Stimulated activated effector memory CD8-positive, alpha-beta T cell treated with anti-CD3 and anti-CD28 coated beads, Interleukin-12 subunit alpha, Interleukin-12 subunit beta, amount 100 ng/mL, for 72 hours (primary cell): ENCODE data around the gene UGGT1.
"Not testable (repeated sequence)": the region's sequence is repeated elsewhere in the genome, so short reads cannot be mapped to it uniquely, and the experiment has no call there.

Experiments used
- ATAC-seq: fragments of 150-1000 bp; cut with Tn5 transposase; 2 replicates; pipeline ENCODE4 v1.10.0; 2021
- DNase-seq, 2 donors: peaks; one replicate each; pipeline ENCODE4 v3.0.0; 2021 to 2022; ENCODE audit warnings: low spot score in 2 of 2
- H3K27ac Mint-ChIP-seq: one replicate; pipeline ENCODE4 v1.8.0; 2022; ENCODE audit warnings: mild to moderate bottlenecking, mixed read lengths
- H3K36me3 Mint-ChIP-seq: one replicate; pipeline ENCODE4 v1.8.0; 2022; ENCODE audit warnings: mild to moderate bottlenecking, mixed read lengths
- H3K4me1 Mint-ChIP-seq: one replicate; pipeline ENCODE4 v1.8.0; 2022; ENCODE audit warnings: mixed read lengths
- H3K4me3 Mint-ChIP-seq: one replicate; pipeline ENCODE4 v1.8.0; 2022; ENCODE audit warnings: mild to moderate bottlenecking, mixed read lengths
- H3K9me3 Mint-ChIP-seq: one replicate; pipeline ENCODE4 v1.8.0; 2022; ENCODE audit warnings: mixed read lengths

Gene UGGT1

GRCh38 chr2:128208631-128209324 is 117.8 kb downstream of the UGGT1 start:
- not testable (repeated sequence) for H3K36me3 Mint-ChIP-seq, H3K9me3 Mint-ChIP-seq, H3K27ac Mint-ChIP-seq, ATAC-seq, H3K4me3 Mint-ChIP-seq, H3K4me1 Mint-ChIP-seq, DNase-seq

DNA sequence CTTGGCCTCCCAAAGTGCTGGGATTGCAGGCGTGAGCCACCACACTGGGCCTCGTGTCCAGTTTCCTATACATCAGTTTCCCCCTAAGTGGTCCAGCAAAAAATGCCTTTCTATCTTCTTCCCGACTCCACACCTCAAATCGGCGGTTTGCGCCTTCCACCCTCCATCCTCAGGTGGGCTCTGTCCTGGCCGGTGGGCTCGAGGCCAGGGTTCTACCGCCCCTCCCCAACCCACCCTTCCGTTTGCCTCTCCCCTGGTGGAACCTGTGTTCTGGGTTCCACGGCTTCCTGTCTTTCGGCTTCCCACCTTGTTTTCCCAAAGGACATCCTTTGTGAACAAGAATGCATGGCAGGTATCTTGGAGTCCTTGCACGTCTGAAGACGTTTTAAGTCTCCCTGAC is 123.3 kb downstream of the UGGT1 start:
- ATAC-seq = no peak
- H3K27ac Mint-ChIP-seq = no peak overlapping the region
- DNase-seq = no peak
- no peaks in the 10 kb centered on the region for H3K9me3 Mint-ChIP-seq
- no peak overlapping the region for H3K4me3 Mint-ChIP-seq
- H3K36me3 Mint-ChIP-seq = no peaks in the 10 kb centered on the region
- no peaks in the 10 kb centered on the region for H3K4me1 Mint-ChIP-seq

DNA sequence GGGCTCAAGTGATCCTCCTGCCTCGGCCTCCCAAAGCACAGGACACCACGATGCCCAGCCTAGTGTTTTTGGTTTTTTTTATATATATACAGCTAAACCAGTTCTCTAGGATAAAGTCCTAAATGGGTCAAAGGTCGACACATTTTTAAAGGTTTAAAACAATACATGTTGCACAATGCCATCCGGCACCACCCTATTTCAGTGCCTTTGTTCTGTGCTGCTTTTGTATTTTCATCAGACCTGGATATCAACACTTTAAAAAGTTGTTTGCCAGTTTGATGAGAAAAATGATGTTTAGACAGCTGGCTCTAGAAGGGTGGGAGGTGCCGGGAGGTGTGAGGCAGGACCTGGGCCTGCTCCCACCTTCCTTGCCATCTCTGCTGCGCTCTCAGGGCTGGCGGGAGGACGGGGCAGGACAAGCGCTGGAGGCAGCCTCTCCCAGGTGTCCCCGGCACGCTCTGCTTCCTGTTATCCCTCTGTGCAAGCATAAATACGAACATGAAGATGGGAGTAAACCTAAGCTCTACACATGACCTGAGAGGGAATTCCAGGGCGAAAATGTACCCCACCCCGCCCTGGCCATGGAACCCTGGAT is 124.0 kb downstream of the UGGT1 start:
- Mint-ChIP-seq H3K4me1 (no peaks in the 10 kb centered on the region), H3K4me3 (no peak overlapping the region), H3K27ac (no peak overlapping the region), H3K9me3 (no peaks in the 10 kb centered on the region), H3K36me3 (no peaks in the 10 kb centered on the region)
- DNase-seq = no peak
- ATAC-seq = no peak

GRCh38 chr2:128215897-128216642 is 125.1 kb downstream of the UGGT1 start:
- no peak for DNase-seq
- no peak overlapping the region for H3K27ac Mint-ChIP-seq
- H3K9me3 Mint-ChIP-seq = no peaks in the 10 kb centered on the region
- ATAC-seq = no peak
- H3K4me3 Mint-ChIP-seq = no peak overlapping the region
- H3K36me3 Mint-ChIP-seq = no peaks in the 10 kb centered on the region
- no peaks in the 10 kb centered on the region for H3K4me1 Mint-ChIP-seq

GRCh38 chr2:128217671-128218070 is 126.7 kb downstream of the UGGT1 start:
- Mint-ChIP-seq H3K4me1 (no peaks in the 10 kb centered on the region), H3K36me3 (no peaks in the 10 kb centered on the region), H3K4me3 (no peak overlapping the region), H3K9me3 (no peaks in the 10 kb centered on the region), H3K27ac (no peak overlapping the region)
- DNase-seq (no peak), ATAC-seq (no peak)

DNA sequence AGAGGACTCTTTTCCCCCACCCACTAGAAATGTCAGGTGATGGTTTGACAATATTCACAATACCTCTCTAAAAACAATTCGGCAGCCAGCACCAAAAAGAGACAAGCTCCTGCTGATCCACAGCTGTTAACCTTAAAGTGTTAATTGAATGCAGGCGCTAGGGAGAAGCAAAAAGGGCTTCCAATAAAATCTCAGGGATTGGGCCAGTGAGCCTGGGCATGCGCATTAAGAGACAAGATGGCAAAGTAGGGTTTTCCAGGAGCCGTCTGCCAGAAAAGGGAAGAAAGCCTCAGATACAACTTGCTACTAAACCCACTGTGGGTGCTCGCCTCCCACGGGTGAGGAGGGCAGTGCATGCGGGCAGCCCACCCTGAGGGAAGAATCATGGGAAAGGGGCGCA is 128.9 kb downstream of the UGGT1 start:
- no peak overlapping the region for H3K27ac Mint-ChIP-seq
- DNase-seq (no peak), ATAC-seq (no peak)
- H3K4me3 Mint-ChIP-seq = no peak overlapping the region
- H3K9me3 Mint-ChIP-seq = no peaks in the 10 kb centered on the region
- H3K4me1 Mint-ChIP-seq = no peaks in the 10 kb centered on the region
- H3K36me3 Mint-ChIP-seq = no peaks in the 10 kb centered on the region

GRCh38 chr2:128227862-128228261 is 136.9 kb downstream of the UGGT1 start:
- Mint-ChIP-seq H3K27ac (no peak overlapping the region), H3K4me1 (no peaks in the 10 kb centered on the region), H3K4me3 (no peak overlapping the region), H3K9me3 (no peaks in the 10 kb centered on the region), H3K36me3 (no peaks in the 10 kb centered on the region)
- DNase-seq (no peak), ATAC-seq (no peak)

- no peaks in the 10 kb centered on the region for H3K9me3 Mint-ChIP-seq
- H3K4me3 Mint-ChIP-seq = no peak overlapping the region
- DNase-seq (no peak), ATAC-seq (no peak)
- no peaks in the 10 kb centered on the region for H3K36me3 Mint-ChIP-seq
- H3K27ac Mint-ChIP-seq = no peak overlapping the region
- H3K4me1 Mint-ChIP-seq = no peaks in the 10 kb centered on the region
Observed at GRCh38 chr2:128228894-128229293, 137.9 kb downstream of the UGGT1 start.

DNA sequence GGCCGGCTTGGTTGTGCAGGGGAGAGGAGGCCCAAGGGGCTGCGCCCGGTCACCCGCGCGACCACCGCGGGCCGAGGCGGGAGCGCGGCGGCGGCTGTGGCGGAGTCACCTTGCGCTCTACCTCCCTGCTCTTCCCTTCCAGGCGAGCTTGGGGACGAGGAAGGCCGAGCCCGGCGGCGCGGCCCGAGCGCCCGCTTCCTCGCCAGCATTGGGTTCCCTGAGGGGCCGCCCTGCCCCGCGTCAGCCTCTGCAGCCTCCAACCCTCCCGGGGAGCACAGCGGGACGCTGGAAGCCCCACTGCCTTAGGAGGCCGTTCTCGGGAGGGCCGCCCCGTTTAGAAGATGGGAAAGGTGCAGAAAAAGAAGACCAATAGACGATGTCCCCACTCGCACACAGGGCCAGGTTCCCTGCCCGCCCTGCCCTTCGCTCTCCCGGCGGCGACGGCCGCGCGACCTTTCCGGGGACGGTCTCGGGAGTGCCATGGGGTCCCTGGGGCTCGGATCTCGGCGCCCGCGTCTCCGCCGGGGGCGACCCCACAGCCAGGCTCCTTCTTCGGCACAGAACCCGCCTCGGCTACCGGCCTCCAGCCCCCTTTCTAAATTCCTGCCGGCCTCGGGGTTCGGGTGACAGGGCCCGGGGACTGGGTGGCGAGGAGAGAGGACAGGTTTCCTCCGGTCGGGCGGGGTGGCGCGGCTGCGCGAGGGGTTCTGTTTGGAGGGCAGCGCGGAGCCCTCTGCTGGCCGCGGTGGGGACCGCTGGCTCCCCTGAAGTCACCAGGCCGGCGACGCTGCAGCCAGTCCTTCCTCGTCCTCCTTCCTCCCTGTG is 142.2 kb downstream of the UGGT1 start:
- no peaks in the 10 kb centered on the region for H3K36me3 Mint-ChIP-seq
- ATAC-seq (peak; percentile 97), DNase-seq (peak; percentile 79 to 91)
- H3K4me1 Mint-ChIP-seq = no peaks in the 10 kb centered on the region
- no peaks in the 10 kb centered on the region for H3K9me3 Mint-ChIP-seq
- H3K27ac Mint-ChIP-seq = no peak overlapping the region
- peak overlapping the region; percentile 66 for H3K4me3 Mint-ChIP-seq

DNA sequence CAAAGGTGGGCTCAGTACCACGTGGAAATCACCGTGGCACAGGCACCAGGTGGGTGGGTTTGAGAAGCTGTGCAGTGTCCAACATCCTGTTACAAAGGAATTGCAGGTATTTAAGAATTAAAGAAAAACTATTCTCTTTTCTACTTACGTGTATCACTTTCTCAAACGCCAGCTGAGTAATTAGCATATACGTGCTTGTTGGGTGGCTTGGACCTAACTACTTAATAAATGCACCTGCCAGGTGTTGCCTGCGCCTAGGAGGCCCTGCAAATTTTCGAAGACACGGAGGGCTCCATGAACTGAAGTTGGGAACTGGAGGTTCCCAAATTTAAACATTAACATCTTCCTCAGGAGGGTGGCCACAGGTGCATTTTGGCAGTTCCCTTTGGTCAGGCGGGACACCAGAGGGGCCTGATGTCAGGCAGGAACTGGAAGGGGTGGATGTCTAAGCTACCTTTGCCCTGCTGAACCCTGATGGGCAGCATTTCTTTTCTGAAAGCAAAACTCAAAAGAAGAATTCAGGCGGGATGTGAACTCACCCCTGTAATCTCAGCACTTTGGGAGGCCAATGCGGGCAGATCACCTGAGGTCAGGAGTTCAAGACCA is 142.9 kb downstream of the UGGT1 start:
- Mint-ChIP-seq H3K9me3 (no peaks in the 10 kb centered on the region), H3K4me1 (no peaks in the 10 kb centered on the region), H3K36me3 (no peaks in the 10 kb centered on the region), H3K27ac (no peak overlapping the region), H3K4me3 (peak overlapping the region; percentile 66)
- DNase-seq (no peak), ATAC-seq (no peak)

DNA sequence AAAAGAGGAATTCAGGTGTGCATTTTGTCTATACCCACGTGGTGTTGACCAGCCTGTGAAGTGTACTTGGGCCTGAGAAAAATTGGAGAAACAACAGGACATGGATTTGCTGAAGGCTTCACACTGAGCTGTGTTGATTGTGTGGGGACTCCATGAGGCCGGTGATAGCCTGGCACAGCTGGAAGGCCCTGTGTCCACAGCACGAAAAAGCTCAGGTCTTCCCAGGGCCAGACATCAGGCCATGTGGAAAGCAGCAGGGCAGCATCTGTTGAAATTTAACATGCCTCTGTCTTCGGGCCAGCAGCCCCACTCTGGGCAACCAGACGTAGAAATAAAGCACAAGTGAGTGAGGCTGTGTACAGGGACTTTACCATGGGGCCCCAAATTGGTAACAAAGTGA is 143.6 kb downstream of the UGGT1 start:
- DNase-seq = no peak
- Mint-ChIP-seq H3K4me1 (no peaks in the 10 kb centered on the region), H3K36me3 (no peaks in the 10 kb centered on the region), H3K9me3 (no peaks in the 10 kb centered on the region), H3K27ac (no peak overlapping the region), H3K4me3 (no peak overlapping the region)
- no peak for ATAC-seq

DNA sequence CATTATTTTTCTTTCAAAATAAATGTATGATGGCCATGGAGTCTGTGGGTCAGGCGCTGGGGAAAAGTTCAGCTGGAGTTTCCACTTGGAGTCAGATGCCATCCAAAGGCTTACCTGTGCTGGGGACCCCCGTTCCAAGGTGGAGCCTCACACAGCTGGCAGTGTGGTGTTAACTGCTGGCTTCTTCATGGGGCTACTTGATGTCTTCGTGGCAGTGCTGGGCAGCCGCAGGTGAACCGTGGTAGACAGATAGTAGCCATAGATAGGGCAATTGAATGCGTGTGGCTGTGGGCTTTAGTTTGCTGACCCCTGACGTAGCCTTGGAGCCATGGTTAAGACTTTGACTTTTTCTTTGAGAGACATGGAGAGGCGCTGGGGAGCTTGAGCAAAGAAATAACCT is 144.6 kb downstream of the UGGT1 start:
- Mint-ChIP-seq H3K27ac (no peak overlapping the region), H3K4me3 (no peak overlapping the region), H3K36me3 (no peaks in the 10 kb centered on the region), H3K9me3 (no peaks in the 10 kb centered on the region), H3K4me1 (no peaks in the 10 kb centered on the region)
- ATAC-seq = no peak
- DNase-seq = no peak

GRCh38 chr2:128236491-128237035 is 145.6 kb downstream of the UGGT1 start:
- no peaks in the 10 kb centered on the region for H3K9me3 Mint-ChIP-seq
- DNase-seq = no peak
- ATAC-seq = no peak
- no peak overlapping the region for H3K27ac Mint-ChIP-seq
- no peak overlapping the region for H3K4me3 Mint-ChIP-seq
- no peaks in the 10 kb centered on the region for H3K36me3 Mint-ChIP-seq
- H3K4me1 Mint-ChIP-seq = no peaks in the 10 kb centered on the region

DNA sequence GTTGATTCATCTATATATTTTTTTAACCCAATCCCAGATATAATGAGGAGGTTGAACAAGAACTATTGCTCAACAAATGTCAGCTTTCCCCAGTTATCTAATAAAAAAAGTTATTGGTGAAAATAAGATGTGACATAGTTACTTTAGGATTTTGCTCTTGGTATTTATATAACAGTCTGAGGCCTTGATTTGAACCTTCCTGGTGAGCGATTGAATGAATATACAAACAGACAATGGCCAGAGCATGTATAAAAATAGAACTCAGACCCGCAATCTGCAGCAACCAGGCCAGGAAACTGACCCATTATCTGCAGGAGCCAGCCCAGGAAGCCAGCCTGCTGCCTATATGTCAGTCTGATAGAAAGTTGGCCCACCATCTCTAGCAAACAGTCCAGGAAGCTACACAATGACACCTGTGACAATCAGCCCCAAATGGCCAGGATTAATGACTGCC is 146.1 kb downstream of the UGGT1 start:
- H3K4me3 Mint-ChIP-seq = no peak overlapping the region
- no peaks in the 10 kb centered on the region for H3K36me3 Mint-ChIP-seq
- H3K9me3 Mint-ChIP-seq = no peaks in the 10 kb centered on the region
- no peak overlapping the region for H3K27ac Mint-ChIP-seq
- ATAC-seq (no peak), DNase-seq (no peak)
- H3K4me1 Mint-ChIP-seq = no peaks in the 10 kb centered on the region
